DND-41 (cell line): ENCODE measurements around the gene TMEM238.

ENCODE experiments used
- ATAC-seq: fragments of 200-7000 bp; cut with Tn5 transposase; 3 replicates; pipeline ENCODE4 v1.9.1; 2021; ENCODE audit warnings: low read depth; ENCODE audit not compliant: insufficient read depth
- DNase-seq: peaks from one replicate; pipeline ENCODE4 v3.0.0-alpha.2; 2020
- H2AFZ ChIP-seq: 2 replicates; pipeline ENCODE4 v1.6.0; 2012; ENCODE audit warnings: low read depth, low read length
- H3K27ac ChIP-seq: 2 replicates; pipeline ENCODE4 v1.5.1; 2012; ENCODE audit warnings: low read length, inconsistent platforms
- H3K27me3 ChIP-seq: fragments of 200-600 bp; sonication (generic); 2 replicates; pipeline ENCODE4 v1.6.0; 2012; ENCODE audit warnings: low read length, mild to moderate bottlenecking, inconsistent platforms; ENCODE audit not compliant: insufficient read depth, poor library complexity
- H3K36me3 ChIP-seq: 2 replicates; pipeline ENCODE4 v1.5.1; 2012; ENCODE audit warnings: low read length, inconsistent platforms; ENCODE audit not compliant: insufficient read depth
- H3K4me1 ChIP-seq: 2 replicates; pipeline ENCODE4 v1.5.1; 2012; ENCODE audit warnings: mild to moderate bottlenecking, low read length; ENCODE audit not compliant: insufficient read depth
- H3K4me2 ChIP-seq: 2 replicates; pipeline ENCODE4 v1.6.0; 2012; ENCODE audit warnings: mild to moderate bottlenecking, moderate library complexity, low read length, inconsistent platforms; ENCODE audit not compliant: insufficient read depth
- H3K4me3 ChIP-seq, 2 experiments: fragments of 200-600 bp in 1 of 2; shearing (Covaris generic) in 1 of 2; 2 replicates each; pipeline ENCODE4 v1.5.1; 2012 to 2016; ENCODE audit warnings: inconsistent platforms in 2 of 2, low read length in 2 of 2, mild to moderate bottlenecking in 2 of 2, low read depth in 1 of 2, moderate library complexity in 1 of 2
- H3K79me2 ChIP-seq: 2 replicates; pipeline ENCODE4 v1.6.0; 2012; ENCODE audit warnings: low read length, inconsistent platforms; ENCODE audit not compliant: insufficient read depth
- H3K9ac ChIP-seq: 2 replicates; pipeline ENCODE4 v1.6.0; 2012; ENCODE audit warnings: low read depth, mild to moderate bottlenecking, inconsistent platforms, low read length, moderate library complexity
- H3K9me3 ChIP-seq: 2 replicates; pipeline ENCODE4 v1.5.1; 2012; ENCODE audit warnings: low read length, moderate library complexity, mild to moderate bottlenecking, inconsistent platforms; ENCODE audit not compliant: insufficient read depth, severe bottlenecking
- H4K20me1 ChIP-seq: 2 replicates; pipeline ENCODE4 v1.6.0; 2012; ENCODE audit warnings: low read length; ENCODE audit not compliant: insufficient read depth
- CTCF ChIP-seq: IDR thresholded peaks from 2 replicates; pipeline ENCODE4 v1.5.1; 2012; ENCODE audit warnings: borderline replicate concordance, low read length, moderate library complexity, mild to moderate bottlenecking; ENCODE audit not compliant: poor library complexity, severe bottlenecking; ENCODE audit errors: extremely low read depth
- EZH2 ChIP-seq: IDR thresholded peaks from 3 replicates; pipeline ENCODE4 v1.6.1; 2012; ENCODE audit warnings: borderline replicate concordance, low read depth, mild to moderate bottlenecking, moderate library complexity, low read length, inconsistent platforms; ENCODE audit not compliant: severe bottlenecking

Gene TMEM238

GRCh38 chr19:55353803-55354697 is 30.0 kb downstream of the TMEM238 start:
- ATAC-seq (no peak), DNase-seq (no peak)
- H3K4me2 ChIP-seq, result no peak overlapping the region
- H3K4me1 ChIP-seq, result no peaks in the 10 kb centered on the region
- no peak overlapping the region for H3K27ac ChIP-seq
- H3K4me3 ChIP-seq, result no peak overlapping the region
- H3K9ac ChIP-seq, result no peak overlapping the region
- no peaks in the 10 kb centered on the region for H3K27me3 ChIP-seq
- peaks cover under 1% of the 10 kb centered on the region; the same call in 1 of the 2 replicates for H3K36me3 ChIP-seq
- H4K20me1 ChIP-seq, result no peaks in the 10 kb centered on the region
- no peaks in the 10 kb centered on the region for H3K79me2 ChIP-seq
- H2AFZ ChIP-seq, result no peak overlapping the region
- H3K9me3 ChIP-seq, result no peaks in the 10 kb centered on the region
- TF ChIP-seq CTCF, result no peak
- no peak for TF ChIP-seq EZH2

- Histone ChIP-seq H3K36me3 (peaks cover 7% of the 10 kb centered on the region; the same call in 1 of the 2 replicates), H3K27ac (no peak overlapping the region), H3K4me2 (no peak overlapping the region), H3K4me1 (no peaks in the 10 kb centered on the region), H3K79me2 (no peaks in the 10 kb centered on the region), H3K9me3 (no peaks in the 10 kb centered on the region), H3K4me3 (no peak overlapping the region), H3K27me3 (no peaks in the 10 kb centered on the region), H3K9ac (no peak overlapping the region), H4K20me1 (no peaks in the 10 kb centered on the region; the same call in 1 of the 2 replicates), H2AFZ (no peak overlapping the region)
- ATAC-seq (no peak), DNase-seq (no peak)
- TF ChIP-seq CTCF (no peak), EZH2 (no peak)
Observed at GRCh38 chr19:55353356-55353802, 30.7 kb downstream of the TMEM238 start.

- Histone ChIP-seq H3K79me2 (no peaks in the 10 kb centered on the region), H4K20me1 (no peaks in the 10 kb centered on the region; the same call in 1 of the 2 replicates), H3K27ac (no peak overlapping the region), H3K4me1 (no peaks in the 10 kb centered on the region), H3K4me3 (no peak overlapping the region), H3K9ac (no peak overlapping the region), H3K4me2 (no peak overlapping the region), H3K36me3 (peaks cover 10% of the 10 kb centered on the region; the same call in 1 of the 2 replicates), H2AFZ (no peak overlapping the region), H3K27me3 (no peaks in the 10 kb centered on the region), H3K9me3 (no peaks in the 10 kb centered on the region)
- DNase-seq (no peak), ATAC-seq (no peak)
- no peak for TF ChIP-seq CTCF
- no peak for TF ChIP-seq EZH2
Observed at GRCh38 chr19:55352549-55353145, 31.4 kb downstream of the TMEM238 start.
